Lower lobe of right lung (tissue), 2 donors: ENCODE data around the gene NECAB2. TPM values are rescaled to one million over a fixed set of nuclear protein-coding genes. Genes with fewer than 3 reads are reported as not detected.

Experiments used
- ATAC-seq, 2 donors: fragments of 200-7000 bp; cut with Tn5 transposase; one replicate each; pipeline ENCODE4 v1.9.1; 2020 to 2022; ENCODE audit warnings: mild to moderate bottlenecking in 2 of 2, moderate library complexity in 2 of 2
- DNase-seq: peaks from one replicate; pipeline ENCODE4 v3.0.0-alpha.2; 2020
- H3K27ac ChIP-seq: fragments of 200-600 bp; one replicate; pipeline ENCODE4 v1.8.0; 2022
- H3K27me3 ChIP-seq: fragments of 200-600 bp; one replicate; pipeline ENCODE4 v1.8.0; 2022; ENCODE audit warnings: low read depth
- H3K36me3 ChIP-seq: fragments of 200-600 bp; one replicate; pipeline ENCODE4 v1.8.0; 2022; ENCODE audit warnings: mild to moderate bottlenecking
- H3K4me1 ChIP-seq: fragments of 200-600 bp; one replicate; pipeline ENCODE4 v1.8.0; 2022
- H3K4me3 ChIP-seq: fragments of 200-600 bp; one replicate; pipeline ENCODE4 v1.8.0; 2022; ENCODE audit warnings: mild to moderate bottlenecking
- H3K9me3 ChIP-seq: fragments of 200-600 bp; one replicate; pipeline ENCODE4 v1.8.0; 2022
- CTCF ChIP-seq: fragments of 200-600 bp; IDR thresholded peaks from one replicate; pipeline ENCODE4 v1.8.0; 2022; ENCODE audit warnings: antibody characterized with exemption, mild to moderate bottlenecking
- intact Hi-C: fragments of 100-400 bp; cut with DNase I; formaldehyde crosslinking; loops from one replicate; pipeline ENCODE4 v1.11.0; 2022
- total RNA-seq: library from RNA; stranded (reverse); fragmentation: NEBNext Ultra II Directional; extraction: Animal tissue kit (Norgen Biotek cat#: 25700); gene quantifications from one replicate; pipeline ENCODE4 v1.2.1, GENCODE V29; 2021
- donor health status: DM: no; HTN: yes; CAD: no; lungs with severe emphysema.

Gene NECAB2
- total RNA-seq, 1 donor from 2014 or later = 0.44 TPM

GRCh38 chr16:84040823-84041820 is 73.1 kb downstream of the NECAB2 start:
- intact Hi-C loops = no loop called here

GRCh38 chr16:84041881-84042280 is 73.8 kb downstream of the NECAB2 start:
- Histone ChIP-seq H3K36me3 (no peaks in the 10 kb centered on the region), H3K4me1 (no peaks in the 10 kb centered on the region), H3K27ac (no peak overlapping the region), H3K27me3 (peaks cover 20% of the 10 kb centered on the region), H3K9me3 (no peaks in the 10 kb centered on the region), H3K4me3 (no peak overlapping the region)
- ATAC-seq (no peak), DNase-seq (peak; percentile 39)
- no peak for TF ChIP-seq CTCF
- intact Hi-C loops = no loop called here

More at GRCh38 chr16:84040823-84041820, 73.1 kb downstream of the NECAB2 start:
- no peak for TF ChIP-seq CTCF
- peak; percentile 30 for DNase-seq
- H3K36me3 ChIP-seq = no peaks in the 10 kb centered on the region
- peaks cover 4% of the 10 kb centered on the region for H3K9me3 ChIP-seq
- no peak overlapping the region for H3K4me3 ChIP-seq
- ATAC-seq = no peak
- no peak overlapping the region for H3K27ac ChIP-seq
- H3K27me3 ChIP-seq = peaks cover 20% of the 10 kb centered on the region
- no peaks in the 10 kb centered on the region for H3K4me1 ChIP-seq

- TF ChIP-seq CTCF = no peak
- Histone ChIP-seq H3K27me3 (peaks cover 20% of the 10 kb centered on the region), H3K36me3 (no peaks in the 10 kb centered on the region), H3K4me3 (no peak within 1 kb of the TSS), H3K27ac (no peak within 1 kb of the TSS), H3K4me1 (no peaks in the 10 kb centered on the region), H3K9me3 (no peaks in the 10 kb centered on the region)
- intact Hi-C loops = no loop called here
- DNase-seq (no peak), ATAC-seq (no peak)
Measured at GRCh38 chr16:84042308-84042878, 74.3 kb downstream of the NECAB2 start, which contains the start of gene SLC38A8. Gene SLC38A8, minus strand, starts transcription at chr16:84042795. Its CDS starts 638 bp downstream, at chr16:84042157.

- Histone ChIP-seq H3K9me3 (no peaks in the 10 kb centered on the region), H3K4me1 (no peaks in the 10 kb centered on the region), H3K36me3 (peaks cover 2% of the 10 kb centered on the region), H3K27me3 (peaks cover 20% of the 10 kb centered on the region), H3K4me3 (no peak overlapping the region), H3K27ac (no peak overlapping the region)
- DNase-seq = peak; percentile 38
- intact Hi-C loops = no loop called here
- ATAC-seq = peak in 1 of 2 donors; percentile 36
- TF ChIP-seq CTCF = no peak
Measured at GRCh38 chr16:84042879-84043485, 74.9 kb downstream of the NECAB2 start.

GRCh38 chr16:84043486-84044117 is 75.6 kb downstream of the NECAB2 start:
- intact Hi-C loops = no loop called here
- no peak overlapping the region for H3K27ac ChIP-seq
- peak; percentile 31 for DNase-seq

More at GRCh38 chr16:84043486-84044117, 75.6 kb downstream of the NECAB2 start:
- peaks cover 8% of the 10 kb centered on the region for H3K36me3 ChIP-seq
- no peak for ATAC-seq
- no peaks in the 10 kb centered on the region for H3K9me3 ChIP-seq
- H3K4me1 ChIP-seq = no peaks in the 10 kb centered on the region
- TF ChIP-seq CTCF = no peak
- no peak overlapping the region for H3K4me3 ChIP-seq
- peaks cover 18% of the 10 kb centered on the region for H3K27me3 ChIP-seq
